Heart left ventricle (tissue), 16 donors: ENCODE results near the gene ABLIM1. TPM values are rescaled to one million over a fixed set of nuclear protein-coding genes. Genes with fewer than 3 reads are reported as not detected.
A peak's percentile ranks its signal among the peaks of the same experiment; 100 is the strongest.

Experiments used
- ATAC-seq, 4 donors: fragments of 200-7000 bp; cut with Tn5 transposase; one replicate each; pipeline ENCODE4 v1.9.1; 2020 to 2022; ENCODE audit warnings: moderate library complexity in 4 of 4, mild to moderate bottlenecking in 3 of 4, moderate number of reproducible peaks in 1 of 4
- DNase-seq, 5 donors: peaks; one replicate each; pipeline ENCODE4 v3.0.0-alpha.2; 2020
- H3K27ac ChIP-seq, 12 donors: fragments of 200-600 bp; sonication (generic) in 4 of 12; one replicate each; pipeline versions ENCODE4 v1.5.0 to v1.8.0; 2016 to 2022; ENCODE audit warnings: mild to moderate bottlenecking in 2 of 12
- H3K27me3 ChIP-seq, 9 donors: fragments of 200-600 bp; sonication (generic) in 2 of 9; one replicate each; pipeline versions ENCODE4 v1.5.1 to v1.8.0; 2016 to 2022; ENCODE audit warnings: mild to moderate bottlenecking in 3 of 9
- H3K36me3 ChIP-seq, 9 donors: fragments of 200-600 bp; sonication (generic) in 2 of 9; one replicate each; pipeline versions ENCODE4 v1.5.0 to v1.8.0; 2018 to 2022; ENCODE audit warnings: mild to moderate bottlenecking in 2 of 9
- H3K4me1 ChIP-seq, 12 donors: fragments of 200-600 bp; sonication (generic) in 4 of 12; one replicate each; pipeline versions ENCODE4 v1.5.0 to v1.8.0; 2016 to 2022; ENCODE audit warnings: mild to moderate bottlenecking in 3 of 12
- H3K4me3 ChIP-seq, 12 donors: fragments of 200-600 bp; sonication (generic) in 4 of 12; one replicate each; pipeline versions ENCODE4 v1.5.0 to v1.8.0; 2017 to 2022; ENCODE audit warnings: mild to moderate bottlenecking in 9 of 12, moderate library complexity in 4 of 12
- H3K9me3 ChIP-seq, 12 donors: fragments of 200-600 bp; sonication (generic) in 4 of 12; one replicate each; pipeline versions ENCODE4 v1.5.0 to v1.8.0; 2016 to 2022; ENCODE audit warnings: mild to moderate bottlenecking in 1 of 12
- POLR2A ChIP-seq, 2 donors: fragments of 450-650 bp; IDR thresholded peaks; one replicate each; pipeline ENCODE4 v1.6.1; 2017; ENCODE audit warnings: antibody characterized with exemption in 2 of 2, mild to moderate bottlenecking in 2 of 2, moderate library complexity in 2 of 2
- WGBS, 4 donors: extraction: QIAGEN DNeasy Blood & Tissue Kit in 2 of 4; methylation state at CpG; one replicate each; pipeline versions ENCODE4 v1.1.5 to v1.1.7; 2013 to 2018; 5-methylcytosine and 5-hydroxymethylcytosine counted together
- intact Hi-C, 10 donors: fragments of 100-400 bp; cut with DNase I; formaldehyde crosslinking; loops; one replicate each; pipeline versions ENCODE4 v1.11.1 to v1.14.2; 2022
- polyA plus RNA-seq, 2 donors: library from polyadenylated mRNA; stranded (reverse); fragments of 200-250 nt; gene quantifications; one replicate each; pipeline ENCODE4 v1.2.3, GENCODE V29; 2013
- total RNA-seq, 9 donors: library from RNA; depleted of rRNA in 2 of 9; stranded (reverse); fragments of >200 nt in 2 of 9; fragmentation: NEBNext Ultra II Directional in 3 of 9; extraction: Animal tissue kit (Norgen Biotek cat#: 25700) in 3 of 9; gene quantifications; one replicate each; pipeline versions ENCODE4 v1.1.0 to v1.2.4, GENCODE V29; 2016 to 2023
- TF ChIP-seq, protein P1 (sequence below), 12 donors: fragments of 200-600 bp; sonication (generic) in 4 of 12; IDR thresholded peaks; one replicate each; pipeline versions ENCODE4 v1.5.0 to v1.8.0; 2018 to 2022; ENCODE audit warnings: antibody characterized with exemption in 12 of 12, mild to moderate bottlenecking in 5 of 12
- donor health status: ischemic (EF 13 %, LVEDD 7.1; RV severe dilation, severe dysfunction).
- donor health status: healthy with polysubstance abuse.
- donor health status: DM: no; HTN: yes; CAD: no.
- donor health status: DM: no; HTN: no; CAD: no.
- donor health status: ischemic (EF 25% LVEDD 6.9; RV normal size, moderate dysfunction).
- donor health status: ischemic (EF 25% LVEDD 5.7; RV mildly dilated, moderate dysfunction).
- donor health status: healthy.
- donor health status: DM: yes; HTN: yes; CAD: no.
- donor health status: ischemic (EF 35%, LVEDD 5.7; RV mildly dilated, moderate dysfunction).
- donor health status: nonischemic (EF 11% LVEDD 7.7; RV severe dilation, severe dysfunction).
- donor health status: DM: yes; HTN: yes; CAD: no.
- donor health status: PGD.
- donor health status: ischemic (EF 29% LVEDD 5.4; RV normal size, mild dysfunction).
- donor health status: nonischemic (EF 23%, LVEDD 6.1; RV moderate dilation, normal function).

ABLIM1 gene
- total and polyA plus RNA-seq, 11 donors, result 242 to 713 (median 561) TPM

DNA sequence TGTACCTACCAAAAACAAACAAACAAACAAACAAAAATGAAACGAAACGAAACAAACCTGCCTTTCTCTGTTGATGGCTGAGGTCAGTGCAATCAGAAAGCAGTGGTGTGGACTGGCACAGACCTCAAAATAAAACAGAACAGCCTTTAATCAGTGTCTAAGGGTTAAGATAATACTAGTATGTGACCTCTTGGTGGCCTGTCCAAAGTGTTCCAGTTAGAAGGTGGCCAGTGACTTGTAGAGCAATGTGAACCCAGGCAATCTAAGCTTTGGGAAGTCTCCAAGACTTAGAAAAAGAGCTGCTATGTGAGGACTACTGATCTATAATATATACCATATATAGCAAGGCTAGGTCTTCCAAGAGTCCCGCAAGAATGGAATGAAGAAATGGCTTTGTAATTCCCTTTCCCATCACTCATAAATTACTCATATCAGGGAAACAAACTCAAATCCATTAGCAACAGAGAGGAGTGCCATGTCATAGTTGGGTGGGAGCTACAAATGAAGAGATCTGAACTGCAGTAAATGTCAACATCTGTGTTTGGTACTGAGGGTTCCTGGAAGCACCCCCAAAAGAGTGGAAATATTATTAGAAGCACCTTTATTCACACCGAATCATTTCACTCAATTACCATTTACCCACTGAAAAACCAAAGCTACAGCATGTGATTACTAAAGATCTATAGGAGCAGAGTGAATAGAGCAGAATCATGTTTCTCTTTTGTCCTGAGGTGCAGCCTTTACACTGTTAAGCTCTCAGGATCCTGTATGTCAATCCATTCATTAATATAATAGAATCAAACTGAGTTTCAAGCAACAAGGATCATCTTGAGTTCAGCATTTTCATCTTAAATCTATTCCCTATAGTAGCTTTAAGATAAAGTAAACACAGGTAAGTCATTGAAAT lies 28.0 kb downstream of the ABLIM1 start:
- Histone ChIP-seq H3K27ac (peak overlapping the region; percentile 80 to 96 (median 90)), H3K4me1 (peaks cover 0 to 83% (median 47%) of the 10 kb centered on the region in 12 donors), H3K27me3 (peaks cover 0 to 21% (median 0%) of the 10 kb centered on the region in 9 donors), H3K9me3 (no peaks in the 10 kb centered on the region), H3K4me3 (peak overlapping the region; percentile 40 to 85 (median 68)), H3K36me3 (peaks cover 0 to 12% (median 0%) of the 10 kb centered on the region in 9 donors)
- ATAC-seq, result peak; percentile 47 to 75 (median 64)
- DNase-seq, result no peak
- TF ChIP-seq, protein P1, sequence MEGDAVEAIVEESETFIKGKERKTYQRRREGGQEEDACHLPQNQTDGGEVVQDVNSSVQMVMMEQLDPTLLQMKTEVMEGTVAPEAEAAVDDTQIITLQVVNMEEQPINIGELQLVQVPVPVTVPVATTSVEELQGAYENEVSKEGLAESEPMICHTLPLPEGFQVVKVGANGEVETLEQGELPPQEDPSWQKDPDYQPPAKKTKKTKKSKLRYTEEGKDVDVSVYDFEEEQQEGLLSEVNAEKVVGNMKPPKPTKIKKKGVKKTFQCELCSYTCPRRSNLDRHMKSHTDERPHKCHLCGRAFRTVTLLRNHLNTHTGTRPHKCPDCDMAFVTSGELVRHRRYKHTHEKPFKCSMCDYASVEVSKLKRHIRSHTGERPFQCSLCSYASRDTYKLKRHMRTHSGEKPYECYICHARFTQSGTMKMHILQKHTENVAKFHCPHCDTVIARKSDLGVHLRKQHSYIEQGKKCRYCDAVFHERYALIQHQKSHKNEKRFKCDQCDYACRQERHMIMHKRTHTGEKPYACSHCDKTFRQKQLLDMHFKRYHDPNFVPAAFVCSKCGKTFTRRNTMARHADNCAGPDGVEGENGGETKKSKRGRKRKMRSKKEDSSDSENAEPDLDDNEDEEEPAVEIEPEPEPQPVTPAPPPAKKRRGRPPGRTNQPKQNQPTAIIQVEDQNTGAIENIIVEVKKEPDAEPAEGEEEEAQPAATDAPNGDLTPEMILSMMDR (IDR thresholded peaks at IDR 0.05), result no peak
- TF ChIP-seq POLR2A (IDR thresholded peaks at IDR 0.05), result no peak
- intact Hi-C loops, result loop anchor here in 8 of 10 donors (5.0 to 10.0 kb wide), 7 partner anchors 52 to 155 kb away; no protein-coding TSS in a partner anchor
- WGBS, 4 donors, result 42 to 60% (median 54%) methylated on average over 4 of the region's 4 CpGs

DNA sequence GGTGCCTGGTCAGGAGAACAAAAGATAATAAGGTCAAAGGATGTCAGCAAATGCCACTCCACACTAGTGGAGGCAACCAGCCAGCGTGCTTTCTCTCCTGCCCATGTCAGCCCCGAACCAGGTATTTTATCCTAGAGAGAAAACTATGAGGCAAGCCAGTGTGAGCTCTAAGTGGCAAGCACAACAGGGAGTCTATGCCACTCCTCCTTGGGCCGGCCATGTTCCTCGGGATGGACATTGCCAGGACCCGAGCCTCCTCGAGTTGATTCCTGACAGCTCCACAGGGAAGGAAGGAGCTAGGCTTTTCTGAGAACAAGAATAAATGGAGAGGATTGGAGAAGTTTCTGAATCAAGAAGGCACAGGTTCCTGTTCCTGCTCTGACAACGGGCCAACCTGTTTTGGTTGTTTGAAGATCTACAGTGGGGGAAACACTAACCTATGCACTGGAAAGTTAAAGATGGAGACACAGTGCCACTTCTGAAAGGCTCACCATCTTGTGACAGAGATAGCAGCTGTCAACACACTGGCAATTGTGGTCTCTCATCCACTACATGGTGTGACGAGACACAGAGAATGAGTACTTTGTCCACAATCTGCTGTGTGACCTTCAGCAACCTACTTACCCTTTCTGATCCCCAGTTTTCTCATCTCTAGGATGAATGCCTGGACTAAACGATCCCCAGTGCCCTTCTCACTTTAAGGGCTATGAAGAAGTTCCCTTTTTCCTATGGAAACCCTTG lies 28.8 kb downstream of the ABLIM1 start:
- intact Hi-C loops, result loop anchor here in 3 of 10 donors (5.0 to 10.0 kb wide), 3 partner anchors 83 to 154 kb away; no protein-coding TSS in a partner anchor
- peaks cover 5 to 81% (median 41%) of the 10 kb centered on the region in 12 donors for H3K4me1 ChIP-seq
- ATAC-seq (peak; percentile 22 to 50 (median 42)), DNase-seq (peak in 2 of 5 donors; percentile 46 to 52)
- 38 to 56% (median 42%) methylated on average over 9 of the region's 9 CpGs for WGBS, 4 donors
- H3K9me3 ChIP-seq, result peaks cover 0 to 7% (median 0%) of the 10 kb centered on the region in 12 donors
- TF ChIP-seq, protein P1 (IDR thresholded peaks at IDR 0.05), result no peak
- TF ChIP-seq POLR2A (IDR thresholded peaks at IDR 0.05), result no peak
- H3K36me3 ChIP-seq, result peaks cover 0 to 18% (median 0%) of the 10 kb centered on the region in 9 donors
- peak overlapping the region; percentile 80 to 96 (median 90) for H3K27ac ChIP-seq
- peaks cover 0 to 21% (median 0%) of the 10 kb centered on the region in 9 donors for H3K27me3 ChIP-seq
- H3K4me3 ChIP-seq, result peak overlapping the region in 11 of 12 donors; percentile 10 to 85 (median 68)

DNA sequence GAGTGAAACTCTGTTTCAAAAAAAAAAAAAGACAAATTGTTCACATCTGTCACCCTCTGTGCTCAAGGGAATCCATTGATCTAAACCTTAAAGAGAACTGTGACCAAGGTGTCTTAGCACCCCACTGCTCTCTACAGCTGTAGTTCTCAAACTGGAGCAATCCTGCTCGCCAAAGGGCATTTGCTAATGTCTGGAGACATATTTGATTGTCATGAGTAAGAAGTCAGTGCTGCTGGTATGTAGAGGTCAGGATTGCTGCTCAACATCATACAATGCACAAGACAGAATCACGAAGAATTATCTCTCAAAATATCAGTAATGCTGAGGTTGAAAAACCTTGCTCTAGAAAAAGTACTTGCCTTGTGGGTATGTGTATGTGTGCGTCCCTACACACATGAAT lies 30.0 kb downstream of the ABLIM1 start:
- peaks cover 9 to 83% (median 47%) of the 10 kb centered on the region in 12 donors for H3K4me1 ChIP-seq
- H3K9me3 ChIP-seq, result peaks cover 0 to 8% (median 0%) of the 10 kb centered on the region in 12 donors
- DNase-seq, result no peak
- intact Hi-C loops, result loop anchor here in 3 of 10 donors (5.0 to 10.0 kb wide), 3 partner anchors 84 to 153 kb away; no protein-coding TSS in a partner anchor
- peak overlapping the region in 4 of 12 donors; percentile 9 to 85 (median 63) for H3K4me3 ChIP-seq
- peak overlapping the region in 11 of 12 donors; percentile 80 to 96 (median 90) for H3K27ac ChIP-seq
- ATAC-seq, result no peak
- WGBS, 4 donors, result 55 to 80% (median 58%) methylated on average over 3 of the region's 3 CpGs
- peaks cover 0 to 18% (median 0%) of the 10 kb centered on the region in 9 donors for H3K36me3 ChIP-seq
- TF ChIP-seq, protein P1 (IDR thresholded peaks at IDR 0.05), result no peak
- TF ChIP-seq POLR2A (IDR thresholded peaks at IDR 0.05), result no peak
- peaks cover 0 to 20% (median 0%) of the 10 kb centered on the region in 9 donors for H3K27me3 ChIP-seq
